Subcutaneous adipose tissue (tissue), 4 donors: ENCODE data around the gene L1CAM. TPM values are rescaled to one million over a fixed set of nuclear protein-coding genes. Genes with fewer than 3 reads are reported as not detected.

ENCODE experiments used
- CTCF ChIP-seq: fragments of 450-650 bp; IDR thresholded peaks from one replicate; pipeline ENCODE4 v1.5.1; 2016; ENCODE audit warnings: low read depth, mild to moderate bottlenecking, control low read depth, antibody characterized with exemption, moderate library complexity
- total RNA-seq, 4 donors: library from RNA; depleted of rRNA; stranded (reverse); fragments of >200 nt; gene quantifications; one replicate each; pipeline ENCODE4 v1.1.0, GENCODE V29; 2016

The L1CAM gene
- total RNA-seq, 4 donors from 2014 or later, result 0.68 to 1.5 (median 0.95) TPM

- TF ChIP-seq CTCF, result no peak
These were observed 73.8 kb downstream of the L1CAM start for GRCh38 chrX:153812220-153812619.

Other genes with a start within 250 kb of the L1CAM start
- gene DUSP9, start 239.0 kb downstream of the L1CAM start, total RNA-seq, result under 1 TPM in 3 of 4 donors, not detected in 1; 0.22 to 0.38 (median 0.34) TPM
- gene PNCK, start 212.4 kb downstream of the L1CAM start, total RNA-seq, result 1 to 10 TPM in 2 of 4 donors, not detected in 2; 1.8 to 2.6 TPM
- gene SLC6A8, start 198.2 kb downstream of the L1CAM start, total RNA-seq, result 10 to 100 TPM; 20.2 to 98.0 (median 30.6) TPM
- gene BCAP31, start 161.8 kb downstream of the L1CAM start, total RNA-seq, result 100 to 1,000 TPM; 214 to 334 (median 269) TPM
- gene ABCD1, start 161.3 kb downstream of the L1CAM start, total RNA-seq, result 10 to 100 TPM; 12.4 to 83.8 (median 28.1) TPM
- gene PLXNB3, start 121.9 kb downstream of the L1CAM start, total RNA-seq, result 10 to 100 TPM in 3 of 4 donors, 1 to 10 TPM in 1; 8.8 to 47.3 (median 24.5) TPM
- 1 to 10 TPM in 3 of 4 donors, under 1 TPM in 1; 0.49 to 2.1 (median 1.5) TPM for gene SRPK3, start 105.1 kb downstream of the L1CAM start, total RNA-seq
- 10 to 100 TPM; 40.9 to 70.0 (median 69.5) TPM for gene IDH3G, start 91.8 kb downstream of the L1CAM start, total RNA-seq
- 100 to 1,000 TPM in 3 of 4 donors, 10 to 100 TPM in 1; 75.4 to 172 (median 140) TPM for gene SSR4, start 91.5 kb downstream of the L1CAM start, total RNA-seq
- 1 to 10 TPM in 1 of 4 donors, under 1 TPM in 3; 0.65 to 1.3 (median 0.80) TPM for gene PDZD4, start 55.6 kb downstream of the L1CAM start, total RNA-seq
- 10 to 100 TPM in 1 of 4 donors, 1 to 10 TPM in 3; 3.4 to 13.9 (median 5.7) TPM for gene AVPR2, start 18.5 kb upstream of the L1CAM start, total RNA-seq
- gene ARHGAP4, start 40.1 kb upstream of the L1CAM start, total RNA-seq, result 10 to 100 TPM in 3 of 4 donors, 1 to 10 TPM in 1; 8.5 to 37.4 (median 28.2) TPM
- gene NAA10, start 48.9 kb upstream of the L1CAM start, total RNA-seq, result 10 to 100 TPM; 69.4 to 87.8 (median 76.5) TPM
- gene RENBP, start 58.5 kb upstream of the L1CAM start, total RNA-seq, result 10 to 100 TPM; 14.0 to 43.4 (median 29.5) TPM
- 10 to 100 TPM; 17.7 to 33.9 (median 21.2) TPM for gene HCFC1, start 85.6 kb upstream of the L1CAM start, total RNA-seq
- 1 to 10 TPM; 2.0 to 10.0 (median 6.1) TPM for gene TMEM187, start 86.6 kb upstream of the L1CAM start, total RNA-seq
- 10 to 100 TPM; 42.7 to 74.4 (median 47.3) TPM for gene IRAK1, start 133.7 kb upstream of the L1CAM start, total RNA-seq
- 10 to 100 TPM; 36.8 to 71.2 (median 47.1) TPM for gene MECP2, start 211.5 kb upstream of the L1CAM start, total RNA-seq